Measurements from ENCODE around the gene TUBGCP3.
"Not testable (repeated sequence)": the region's sequence is repeated elsewhere in the genome, so short reads cannot be mapped to it uniquely, and the experiment has no call there.

TUBGCP3 gene, protein sequence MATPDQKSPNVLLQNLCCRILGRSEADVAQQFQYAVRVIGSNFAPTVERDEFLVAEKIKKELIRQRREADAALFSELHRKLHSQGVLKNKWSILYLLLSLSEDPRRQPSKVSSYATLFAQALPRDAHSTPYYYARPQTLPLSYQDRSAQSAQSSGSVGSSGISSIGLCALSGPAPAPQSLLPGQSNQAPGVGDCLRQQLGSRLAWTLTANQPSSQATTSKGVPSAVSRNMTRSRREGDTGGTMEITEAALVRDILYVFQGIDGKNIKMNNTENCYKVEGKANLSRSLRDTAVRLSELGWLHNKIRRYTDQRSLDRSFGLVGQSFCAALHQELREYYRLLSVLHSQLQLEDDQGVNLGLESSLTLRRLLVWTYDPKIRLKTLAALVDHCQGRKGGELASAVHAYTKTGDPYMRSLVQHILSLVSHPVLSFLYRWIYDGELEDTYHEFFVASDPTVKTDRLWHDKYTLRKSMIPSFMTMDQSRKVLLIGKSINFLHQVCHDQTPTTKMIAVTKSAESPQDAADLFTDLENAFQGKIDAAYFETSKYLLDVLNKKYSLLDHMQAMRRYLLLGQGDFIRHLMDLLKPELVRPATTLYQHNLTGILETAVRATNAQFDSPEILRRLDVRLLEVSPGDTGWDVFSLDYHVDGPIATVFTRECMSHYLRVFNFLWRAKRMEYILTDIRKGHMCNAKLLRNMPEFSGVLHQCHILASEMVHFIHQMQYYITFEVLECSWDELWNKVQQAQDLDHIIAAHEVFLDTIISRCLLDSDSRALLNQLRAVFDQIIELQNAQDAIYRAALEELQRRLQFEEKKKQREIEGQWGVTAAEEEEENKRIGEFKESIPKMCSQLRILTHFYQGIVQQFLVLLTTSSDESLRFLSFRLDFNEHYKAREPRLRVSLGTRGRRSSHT

GRCh38 chr13:112587764-112588489 lies at the start of gene TUBGCP3:
TSS of gene TUBGCP3 (minus strand) at chr13:112588153. CDS start at chr13:112587980, 173 bp downstream.
- TF ChIP-seq, protein P1, sequence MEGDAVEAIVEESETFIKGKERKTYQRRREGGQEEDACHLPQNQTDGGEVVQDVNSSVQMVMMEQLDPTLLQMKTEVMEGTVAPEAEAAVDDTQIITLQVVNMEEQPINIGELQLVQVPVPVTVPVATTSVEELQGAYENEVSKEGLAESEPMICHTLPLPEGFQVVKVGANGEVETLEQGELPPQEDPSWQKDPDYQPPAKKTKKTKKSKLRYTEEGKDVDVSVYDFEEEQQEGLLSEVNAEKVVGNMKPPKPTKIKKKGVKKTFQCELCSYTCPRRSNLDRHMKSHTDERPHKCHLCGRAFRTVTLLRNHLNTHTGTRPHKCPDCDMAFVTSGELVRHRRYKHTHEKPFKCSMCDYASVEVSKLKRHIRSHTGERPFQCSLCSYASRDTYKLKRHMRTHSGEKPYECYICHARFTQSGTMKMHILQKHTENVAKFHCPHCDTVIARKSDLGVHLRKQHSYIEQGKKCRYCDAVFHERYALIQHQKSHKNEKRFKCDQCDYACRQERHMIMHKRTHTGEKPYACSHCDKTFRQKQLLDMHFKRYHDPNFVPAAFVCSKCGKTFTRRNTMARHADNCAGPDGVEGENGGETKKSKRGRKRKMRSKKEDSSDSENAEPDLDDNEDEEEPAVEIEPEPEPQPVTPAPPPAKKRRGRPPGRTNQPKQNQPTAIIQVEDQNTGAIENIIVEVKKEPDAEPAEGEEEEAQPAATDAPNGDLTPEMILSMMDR (conservative IDR thresholded peaks at IDR 0.05; ENCODE audit: low read depth, low read length), result no peak
- DNase-seq (ENCODE audit: low read depth), result peak; percentile 83
- peak within 1 kb of the TSS; percentile 96 for H3K4me3 ChIP-seq (ENCODE audit: low read depth, low read length)

GRCh38 chr13:112637017-112637801 lies 49.3 kb upstream of the TUBGCP3 start:
- DNase-seq (ENCODE audit: low read depth), result no peak
- TF ChIP-seq, protein P1 (conservative IDR thresholded peaks at IDR 0.05; ENCODE audit: low read depth, low read length), result no peak
- H3K4me3 ChIP-seq (ENCODE audit: low read depth, low read length), result no peak overlapping the region

GRCh38 chr13:112636401-112636975 lies 48.5 kb upstream of the TUBGCP3 start:
- DNase-seq (ENCODE audit: low read depth), result no peak
- TF ChIP-seq, protein P1 (conservative IDR thresholded peaks at IDR 0.05; ENCODE audit: low read depth, low read length), result no peak
- no peak overlapping the region for H3K4me3 ChIP-seq (ENCODE audit: low read depth, low read length)

- no peak for DNase-seq (ENCODE audit: low read depth)
- TF ChIP-seq, protein P1 (conservative IDR thresholded peaks at IDR 0.05; ENCODE audit: low read depth, low read length), result no peak
- no peak overlapping the region for H3K4me3 ChIP-seq (ENCODE audit: low read depth, low read length)
Measured at GRCh38 chr13:112635323-112635722, 47.4 kb upstream of the TUBGCP3 start.

DNA sequence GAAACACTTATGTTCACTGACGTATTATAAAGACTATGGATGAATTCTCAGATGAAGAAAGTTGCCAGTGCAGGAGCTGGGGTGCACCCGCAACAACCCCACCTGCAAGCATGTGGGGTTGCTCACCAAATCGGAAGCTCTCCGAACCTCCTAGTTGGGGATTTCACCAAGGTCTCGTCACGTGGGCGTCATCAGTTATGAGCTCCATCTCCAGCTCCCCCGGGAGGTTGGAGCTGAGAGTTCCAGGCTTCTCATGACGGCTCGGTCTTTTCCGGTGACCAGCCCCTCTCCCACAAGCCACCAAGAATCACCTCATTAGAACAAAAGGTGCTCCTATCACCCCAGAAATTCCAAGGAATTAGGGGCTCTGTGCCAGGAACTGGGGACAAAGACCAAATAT lies 46.1 kb upstream of the TUBGCP3 start:
- H3K4me3 ChIP-seq (ENCODE audit: low read depth, low read length), result no peak overlapping the region
- TF ChIP-seq, protein P1 (conservative IDR thresholded peaks at IDR 0.05; ENCODE audit: low read depth, low read length), result no peak
- DNase-seq (ENCODE audit: low read depth), result no peak

- H3K4me3 ChIP-seq (ENCODE audit: low read depth, low read length); DNase-seq (ENCODE audit: low read depth): not testable (repeated sequence)
Measured at GRCh38 chr13:112630226-112630625, 42.3 kb upstream of the TUBGCP3 start.
